Ramos (cell line): Measurements from ENCODE around the gene APOBEC3C.
"Not testable (repeated sequence)": the region's sequence is repeated elsewhere in the genome, so short reads cannot be mapped to it uniquely, and the experiment has no call there.

Source experiments
- in situ Hi-C: fragments of 300-500 bp; cut with MboI; formaldehyde crosslinking; loops from one replicate; pipeline ENCODE4 v1.14.3; 2022; ENCODE audit warnings: low sequenced_read_pairs; ENCODE audit not compliant: unreplicated experiment

APOBEC3C gene

GRCh38 chr22:39049486-39049885 lies 35.4 kb downstream of the APOBEC3C start:
- in situ Hi-C loops: not testable (repeated sequence)

DNA sequence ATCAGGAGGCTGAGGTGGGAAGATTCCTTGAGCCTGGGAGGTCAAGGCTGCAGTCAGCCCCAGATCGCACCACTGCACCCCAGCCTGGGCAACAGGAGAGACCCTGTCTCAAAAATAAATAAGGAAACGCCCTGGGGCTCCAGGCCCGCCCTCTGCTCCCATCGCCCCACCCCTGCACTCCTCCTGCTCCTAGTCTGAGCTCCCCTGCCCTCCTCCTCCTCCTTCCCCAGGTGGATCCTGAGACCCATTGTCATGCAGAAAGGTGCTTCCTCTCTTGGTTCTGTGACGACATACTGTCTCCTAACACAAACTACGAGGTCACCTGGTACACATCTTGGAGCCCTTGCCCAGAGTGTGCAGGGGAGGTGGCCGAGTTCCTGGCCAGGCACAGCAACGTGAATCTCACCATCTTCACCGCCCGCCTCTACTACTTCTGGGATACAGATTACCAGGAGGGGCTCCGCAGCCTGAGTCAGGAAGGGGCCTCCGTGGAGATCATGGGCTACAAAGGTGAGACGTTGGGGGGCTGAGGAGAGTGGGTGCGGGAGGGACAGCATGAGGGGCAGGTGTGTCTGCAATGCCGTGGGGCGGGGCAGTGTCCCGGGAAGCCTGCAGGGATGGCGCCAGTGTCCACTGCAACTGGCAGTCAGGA lies 37.9 kb downstream of the APOBEC3C start:
- in situ Hi-C loops: not testable (repeated sequence)

- in situ Hi-C loops: no loop called here
Measured at GRCh38 chr22:39055658-39056057, 41.6 kb downstream of the APOBEC3C start.

- in situ Hi-C loops: not testable (repeated sequence)
Measured at GRCh38 chr22:39061290-39061689, 47.2 kb downstream of the APOBEC3C start.

GRCh38 chr22:39061951-39062350 lies 47.9 kb downstream of the APOBEC3C start:
- in situ Hi-C loops: not testable (repeated sequence)

DNA sequence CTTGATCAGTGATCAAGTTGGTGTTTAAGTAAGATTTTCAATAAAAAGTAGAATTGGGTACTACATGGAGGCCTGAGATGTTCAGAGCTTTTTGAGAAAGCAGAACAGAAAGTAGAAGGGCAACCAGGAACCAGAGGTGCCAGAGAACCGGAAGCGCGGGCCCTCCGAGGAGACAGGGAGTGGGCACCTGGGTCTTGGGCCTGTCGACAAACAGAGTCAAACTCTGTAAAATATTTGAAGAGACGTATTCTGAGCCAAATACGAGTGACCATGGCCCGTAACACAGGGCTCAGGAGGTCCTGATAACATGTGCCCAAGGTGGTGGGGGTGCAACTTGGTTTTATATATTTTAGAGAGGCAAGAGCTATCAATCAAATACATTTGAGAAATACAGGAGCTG lies 49.8 kb downstream of the APOBEC3C start:
- in situ Hi-C loops: not testable (repeated sequence)

DNA sequence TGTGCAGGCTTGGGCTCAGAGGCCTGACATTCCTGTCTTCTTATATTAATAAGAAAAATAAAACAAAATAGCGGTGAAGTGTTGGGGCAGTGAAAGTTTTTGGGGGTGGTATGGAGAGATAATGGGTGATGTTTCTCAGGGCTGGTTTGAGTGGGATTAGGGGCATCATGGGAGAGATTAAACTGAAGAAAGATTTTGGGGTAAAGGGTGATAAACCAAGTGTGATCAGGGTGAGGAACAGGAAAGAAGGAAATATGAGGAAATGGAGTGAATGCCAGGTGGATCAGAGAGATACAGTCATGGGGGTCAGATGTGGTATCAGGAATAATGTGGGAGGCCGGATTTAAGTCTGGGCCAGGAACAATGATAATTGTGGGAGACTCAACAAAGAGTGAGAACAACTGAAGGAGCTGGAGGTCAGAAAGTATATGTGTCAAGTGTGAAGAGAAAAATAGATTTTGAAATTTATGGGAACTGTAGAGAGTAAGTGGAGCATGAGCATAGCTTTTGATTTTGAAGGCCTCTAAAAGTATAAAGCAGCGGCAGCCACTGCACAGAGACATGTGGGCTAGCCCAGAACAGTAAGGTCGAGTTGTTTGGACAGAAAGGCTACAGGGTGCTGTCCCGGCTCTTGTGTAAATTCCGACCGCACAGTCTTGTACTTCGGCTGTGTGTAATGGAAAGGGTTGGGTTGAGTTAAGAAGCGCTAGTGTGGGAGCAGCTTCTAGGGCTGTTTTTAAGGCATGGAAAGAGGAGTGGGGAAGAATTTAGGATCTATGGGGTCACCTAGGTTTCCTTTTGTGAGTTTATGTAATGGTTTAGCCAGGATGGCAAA lies 52.6 kb downstream of the APOBEC3C start:
- in situ Hi-C loops: not testable (repeated sequence)

GRCh38 chr22:39068033-39068785 lies 54.2 kb downstream of the APOBEC3C start:
- in situ Hi-C loops: no loop called here
